NCI-H526 (cell line): ENCODE results near the gene GLRX2.
"Not testable (repeated sequence)": the region's sequence is repeated elsewhere in the genome, so short reads cannot be mapped to it uniquely, and the experiment has no call there.

ENCODE experiments used
- DNase-seq, 2 experiments: peaks; one replicate each; lab custom pipeline; 2025; lab: John Stamatoyannopoulos, UW

The GLRX2 gene

GRCh38 chr1:193065954-193066353 is 39.3 kb downstream of the GLRX2 start:
- DNase-seq: no peak

GRCh38 chr1:193062698-193063463 is 42.3 kb downstream of the GLRX2 start:
- DNase-seq: no peak

- DNase-seq: peak in 1 of 2 experiments; percentile 1
Measured at GRCh38 chr1:193060938-193061337, 44.3 kb downstream of the GLRX2 start.

GRCh38 chr1:193060406-193060805 is 44.8 kb downstream of the GLRX2 start:
- DNase-seq: no peak

- no peak for DNase-seq
Measured at GRCh38 chr1:193060115-193060403, 45.2 kb downstream of the GLRX2 start.

GRCh38 chr1:193059282-193060114 is 45.7 kb downstream of the GLRX2 start, which contains the start of the genes RO60 and UCHL5:
Gene RO60 (plus strand): TSS chr1:193059612. CDS start chr1:193069055, 9,443 bp downstream.
Gene UCHL5 (minus strand): TSS chr1:193059360. CDS start chr1:193059260, 100 bp downstream.
- DNase-seq: peak; percentile 90 to 95

- DNase-seq: peak; percentile 2 to 39
Measured at GRCh38 chr1:193058529-193059281, 46.5 kb downstream of the GLRX2 start.

- no peak for DNase-seq
Measured at GRCh38 chr1:193054169-193054675, 51.0 kb downstream of the GLRX2 start.

- not testable (repeated sequence) for DNase-seq
Measured at GRCh38 chr1:193048913-193049312, 56.3 kb downstream of the GLRX2 start.
